ENCODE results near the gene KMT5C.

Gene KMT5C

GRCh38 chr19:55345101-55345817 lies 5.6 kb downstream of the KMT5C start:
- Histone ChIP-seq H3K27ac (ENCODE audit: low read length) (no peak overlapping the region), H3K4me1 (ENCODE audit: low read length) (peaks cover 2% of the 10 kb centered on the region; the same call in 1 of the 2 replicates), H3K36me3 (replicated peaks; ENCODE audit: low read depth, low read length) (peaks cover 5% of the 10 kb centered on the region)

GRCh38 chr19:55345818-55346724 lies 6.4 kb downstream of the KMT5C start:
- H3K4me2 ChIP-seq (ENCODE audit: low read length): no peak overlapping the region
- H3K9ac ChIP-seq (ENCODE audit: low read length): no peak overlapping the region
- no peaks in the 10 kb centered on the region for H3K79me2 ChIP-seq (ENCODE audit: low read length)
- no peak overlapping the region for H2AFZ ChIP-seq (ENCODE audit: low read depth, low read length)
- no peak for TF ChIP-seq EZH2phosphoT487 (IDR thresholded peaks at IDR 0.05; ENCODE audit: low read depth)
- TF ChIP-seq CTCF (IDR thresholded peaks at IDR 0.05; ENCODE audit: low read depth, low read length): no peak
- H3K9me3 ChIP-seq (ENCODE audit: insufficient read depth, low read length): no peaks in the 10 kb centered on the region
- H3K36me3 ChIP-seq (replicated peaks; ENCODE audit: low read depth, low read length): peaks cover 5% of the 10 kb centered on the region
- H3K4me1 ChIP-seq (ENCODE audit: low read length): peaks cover 2% of the 10 kb centered on the region; the same call in 1 of the 2 replicates
- no peaks in the 10 kb centered on the region for H3K27me3 ChIP-seq (ENCODE audit: low read depth, low read length)
- H3K27ac ChIP-seq (ENCODE audit: low read length): no peak overlapping the region
- 0 out of 2 replicates have a peak, but pooled peaks cover 2% of the 10 kb centered on the region for H4K20me1 ChIP-seq (ENCODE audit: insufficient read depth, low read length)
- H3K4me3 ChIP-seq (ENCODE audit: low read length): no peak overlapping the region

More at GRCh38 chr19:55345101-55345817, 5.6 kb downstream of the KMT5C start:
- Histone ChIP-seq H3K4me3 (ENCODE audit: low read length) (no peak overlapping the region), H2AFZ (ENCODE audit: low read depth, low read length) (no peak overlapping the region), H3K9ac (ENCODE audit: low read length) (no peak overlapping the region), H3K9me3 (ENCODE audit: insufficient read depth, low read length) (no peaks in the 10 kb centered on the region), H4K20me1 (ENCODE audit: insufficient read depth, low read length) (0 out of 2 replicates have a peak, but pooled peaks cover 2% of the 10 kb centered on the region), H3K79me2 (ENCODE audit: low read length) (peaks cover 6% of the 10 kb centered on the region; the same call in 1 of the 2 replicates), H3K4me2 (ENCODE audit: low read length) (no peak overlapping the region), H3K27me3 (ENCODE audit: low read depth, low read length) (no peaks in the 10 kb centered on the region)
- no peak for TF ChIP-seq EZH2phosphoT487 (IDR thresholded peaks at IDR 0.05; ENCODE audit: low read depth)
- no peak for TF ChIP-seq CTCF (IDR thresholded peaks at IDR 0.05; ENCODE audit: low read depth, low read length)

GRCh38 chr19:55346725-55347441 lies 7.2 kb downstream of the KMT5C start:
- H3K9ac ChIP-seq (ENCODE audit: low read length): no peak overlapping the region
- peaks cover 5% of the 10 kb centered on the region for H3K36me3 ChIP-seq (replicated peaks; ENCODE audit: low read depth, low read length)
- H3K27me3 ChIP-seq (ENCODE audit: low read depth, low read length): no peaks in the 10 kb centered on the region
- no peaks in the 10 kb centered on the region for H3K4me1 ChIP-seq (ENCODE audit: low read length)
- H3K79me2 ChIP-seq (ENCODE audit: low read length): no peaks in the 10 kb centered on the region
- no peaks in the 10 kb centered on the region for H3K9me3 ChIP-seq (ENCODE audit: insufficient read depth, low read length)
- H2AFZ ChIP-seq (ENCODE audit: low read depth, low read length): no peak overlapping the region
- no peak overlapping the region for H3K27ac ChIP-seq (ENCODE audit: low read length)
- H4K20me1 ChIP-seq (ENCODE audit: insufficient read depth, low read length): 0 out of 2 replicates have a peak, but pooled peaks cover 2% of the 10 kb centered on the region
- no peak overlapping the region for H3K4me3 ChIP-seq (ENCODE audit: low read length)
- no peak overlapping the region for H3K4me2 ChIP-seq (ENCODE audit: low read length)
- TF ChIP-seq EZH2phosphoT487 (IDR thresholded peaks at IDR 0.05; ENCODE audit: low read depth): no peak
- no peak for TF ChIP-seq CTCF (IDR thresholded peaks at IDR 0.05; ENCODE audit: low read depth, low read length)

Data from OCI-LY3 (cell line).